ENCODE data around the gene TM4SF5. TPM values are rescaled to one million over a fixed set of nuclear protein-coding genes. Genes with fewer than 3 reads are reported as not detected.

Gene TM4SF5
- total RNA-seq, 3 donors from 2014 or later (not counting 1 experiment from before 2014, with no cell fraction given) = not detected

DNA sequence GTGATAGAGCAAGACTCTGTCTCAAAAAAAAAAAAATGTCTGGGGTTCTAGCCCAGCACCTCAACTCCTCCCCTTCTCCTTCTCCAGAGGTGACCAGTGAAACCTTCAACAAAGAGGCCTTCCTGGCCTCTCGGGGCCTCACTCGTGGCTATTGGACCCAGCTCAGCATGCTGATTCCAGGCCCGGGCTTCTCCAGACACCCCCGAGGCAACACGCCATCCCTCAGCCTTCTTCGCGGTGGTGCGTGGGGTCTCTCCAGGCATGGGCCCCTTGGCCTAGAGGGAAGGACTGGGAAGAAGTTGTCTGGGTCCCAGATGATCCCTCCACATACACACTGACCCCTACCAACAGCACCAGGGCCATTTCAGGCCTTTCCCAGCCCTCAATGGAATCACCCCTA, 28.5 kb upstream of the TM4SF5 start:
- Mint-ChIP-seq H3K27me3 (ENCODE audit: low read depth in 2 of 2) (peaks cover 24 to 57% of the 10 kb centered on the region in 2 donors), H3K27ac (no peak overlapping the region), H3K4me1 (peaks cover 22 to 36% of the 10 kb centered on the region in 2 donors), H3K36me3 (no peaks in the 10 kb centered on the region), H3K4me3 (no peak overlapping the region), H3K9me3 (no peaks in the 10 kb centered on the region)
- Histone ChIP-seq H3K27me3 (ENCODE audit: control insufficient read depth, insufficient read depth, low read length) (peaks cover 21% of the 10 kb centered on the region), H3K9me3 (ENCODE audit: control insufficient read depth, insufficient read depth, low read length) (no peaks in the 10 kb centered on the region), H3K36me3 (ENCODE audit: control insufficient read depth, insufficient read depth, low read length) (no peaks in the 10 kb centered on the region), H3K27ac (ENCODE audit: low read length) (no peak overlapping the region), H3K4me1 (ENCODE audit: control insufficient read depth, insufficient read depth, low read length) (peaks cover 27% of the 10 kb centered on the region), H3K4me3 (ENCODE audit: low read length) (no peak overlapping the region)
- TF ChIP-seq CTCF (IDR thresholded peaks at IDR 0.05) = no peak
- WGBS (ENCODE audit: insufficient coverage) = 86% methylated on average over 8 of the region's 8 CpGs
- no peak for DNase-seq
- no peak for ATAC-seq
- intact Hi-C loops (cut with micrococcal nuclease) = no loop called here

GRCh38 chr17:4743898-4744297, 27.8 kb upstream of the TM4SF5 start:
- Mint-ChIP-seq H3K36me3 (no peaks in the 10 kb centered on the region), H3K4me1 (peaks cover 20 to 36% of the 10 kb centered on the region in 2 donors), H3K27me3 (ENCODE audit: low read depth in 2 of 2) (peaks cover 24 to 57% of the 10 kb centered on the region in 2 donors), H3K4me3 (no peak overlapping the region), H3K27ac (no peak overlapping the region), H3K9me3 (no peaks in the 10 kb centered on the region)
- Histone ChIP-seq H3K4me1 (ENCODE audit: control insufficient read depth, insufficient read depth, low read length) (peaks cover 25% of the 10 kb centered on the region), H3K27me3 (ENCODE audit: control insufficient read depth, insufficient read depth, low read length) (peaks cover 19% of the 10 kb centered on the region), H3K4me3 (ENCODE audit: low read length) (no peak overlapping the region), H3K9me3 (ENCODE audit: control insufficient read depth, insufficient read depth, low read length) (no peaks in the 10 kb centered on the region), H3K36me3 (ENCODE audit: control insufficient read depth, insufficient read depth, low read length) (no peaks in the 10 kb centered on the region), H3K27ac (ENCODE audit: low read length) (no peak overlapping the region)
- WGBS (ENCODE audit: insufficient coverage) = 91% methylated on average over 8 of the region's 9 CpGs
- intact Hi-C loops (cut with micrococcal nuclease) = no loop called here
- no peak for TF ChIP-seq CTCF (IDR thresholded peaks at IDR 0.05)
- DNase-seq = no peak
- no peak for ATAC-seq

DNA sequence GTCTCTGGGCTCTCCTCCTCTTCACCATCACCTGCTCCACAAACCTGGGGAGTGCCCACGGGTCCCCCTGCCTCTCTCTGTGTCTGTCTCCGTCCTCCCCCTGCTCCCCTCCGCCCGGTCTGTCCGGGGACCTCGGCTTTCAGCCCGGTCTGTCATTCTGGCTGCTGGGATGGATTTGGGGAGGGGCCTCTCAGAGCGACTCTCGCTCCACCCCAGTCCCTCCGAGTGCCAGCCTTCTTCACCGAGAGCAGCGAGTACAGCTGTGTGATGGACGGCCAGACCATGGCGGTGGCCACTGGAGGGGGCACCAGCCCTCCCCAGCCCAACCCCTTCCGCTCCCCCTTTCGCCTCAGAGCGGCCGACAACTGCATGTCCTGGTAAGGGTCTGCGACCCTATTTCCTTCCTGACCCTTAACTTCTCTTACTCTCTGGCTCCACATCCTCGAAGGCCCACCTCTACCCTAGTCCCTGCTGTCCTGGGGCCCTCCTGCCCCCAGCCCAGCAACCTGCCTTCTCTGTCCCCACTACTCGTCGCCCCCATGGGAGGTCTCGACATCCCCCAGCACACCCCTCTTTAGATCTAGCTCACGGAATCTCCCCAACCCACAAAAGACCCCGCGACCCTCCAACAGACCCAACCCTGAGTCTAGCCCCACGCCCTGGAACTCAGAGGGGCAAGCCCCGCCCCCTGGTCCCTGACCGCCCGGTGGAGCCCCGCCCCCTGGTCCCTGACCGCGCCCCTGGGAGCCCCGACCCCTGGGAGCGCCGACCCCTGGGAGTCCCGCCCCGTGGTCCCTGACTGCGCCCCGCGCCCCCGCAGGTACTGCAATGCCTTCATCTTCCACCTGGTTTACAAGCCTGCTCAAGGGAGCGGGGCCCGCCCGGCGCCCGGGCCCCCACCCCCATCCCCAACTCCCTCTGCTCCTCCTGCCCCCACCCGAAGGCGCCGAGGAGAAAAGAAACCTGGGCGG, 26.4 kb upstream of the TM4SF5 start:
- Histone ChIP-seq H3K4me1 (ENCODE audit: control insufficient read depth, insufficient read depth, low read length) (peaks cover 15% of the 10 kb centered on the region), H3K27me3 (ENCODE audit: control insufficient read depth, insufficient read depth, low read length) (peaks cover 14% of the 10 kb centered on the region), H3K27ac (ENCODE audit: low read length) (no peak overlapping the region), H3K36me3 (ENCODE audit: control insufficient read depth, insufficient read depth, low read length) (no peaks in the 10 kb centered on the region), H3K9me3 (ENCODE audit: control insufficient read depth, insufficient read depth, low read length) (no peaks in the 10 kb centered on the region), H3K4me3 (ENCODE audit: low read length) (no peak overlapping the region)
- no peak for TF ChIP-seq CTCF (IDR thresholded peaks at IDR 0.05)
- ATAC-seq = peak in 1 of 3 donors; percentile 28
- Mint-ChIP-seq H3K4me3 (no peak overlapping the region), H3K27ac (peak overlapping the region in 1 of 2 donors; percentile 22), H3K4me1 (peaks cover 15 to 29% of the 10 kb centered on the region in 2 donors), H3K9me3 (no peaks in the 10 kb centered on the region), H3K36me3 (no peaks in the 10 kb centered on the region), H3K27me3 (ENCODE audit: low read depth in 2 of 2) (peaks cover 28 to 56% of the 10 kb centered on the region in 2 donors)
- no peak for DNase-seq
- intact Hi-C loops (cut with micrococcal nuclease) = no loop called here
- WGBS (ENCODE audit: insufficient coverage) = 23% methylated on average over 47 of the region's 51 CpGs
